Vein endothelial cell (primary cell): ENCODE results near the gene VSTM2L. TPM values are rescaled to one million over a fixed set of nuclear protein-coding genes. Genes with fewer than 3 reads are reported as not detected.

Experiments used
- total RNA-seq: library from RNA; depleted of rRNA; stranded (reverse); fragments of >200 nt; gene quantifications from 2 replicates; pipeline ENCODE4 v1.2.3, GENCODE V29; 2012

The VSTM2L gene
- 0.29 and 0.33 TPM in 2 replicates for total RNA-seq

DNA sequence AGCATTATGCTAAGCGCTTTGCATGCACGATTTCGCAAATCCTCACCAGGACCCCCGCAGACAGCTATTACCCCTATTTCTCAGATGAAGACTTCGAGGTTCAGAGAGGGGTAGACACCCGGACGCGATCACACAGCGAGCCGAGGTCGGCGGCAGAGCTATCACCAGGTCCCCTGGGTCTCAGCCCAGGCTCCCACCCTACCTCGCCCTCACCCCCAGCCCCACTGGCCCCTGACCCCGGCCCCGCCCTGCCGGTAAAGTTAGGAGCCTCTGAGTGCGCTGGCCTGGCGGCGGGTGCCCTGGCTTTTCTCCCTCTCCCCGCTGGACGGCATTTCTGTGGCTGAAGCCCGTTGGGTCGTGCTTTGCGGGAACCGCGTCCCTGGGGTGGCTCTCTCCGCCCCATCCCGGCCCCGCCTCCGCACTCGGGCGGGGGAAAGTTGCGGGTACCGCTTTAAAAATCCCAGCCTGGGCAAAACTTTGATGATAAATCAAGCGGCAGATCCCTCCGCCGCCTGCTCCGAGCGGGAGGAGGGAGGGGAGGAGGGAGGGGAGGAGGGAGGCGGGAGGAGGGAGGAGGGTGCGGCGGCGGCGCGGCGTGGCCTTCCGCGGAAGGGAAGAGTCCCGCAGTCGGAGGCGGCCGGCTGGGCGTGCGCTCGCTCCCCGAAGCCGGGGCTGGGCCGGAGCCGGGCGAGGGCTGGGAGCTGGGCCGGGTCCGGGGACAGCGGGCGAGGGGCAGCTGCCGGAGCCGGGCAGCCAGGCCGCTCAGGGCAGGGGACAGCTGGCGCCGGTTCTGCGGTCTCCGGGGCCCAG is at the start of gene VSTM2L:
Gene VSTM2L, plus strand, starts transcription at position 624 of the 810 bp plus-strand sequence. CDS start 224 bp downstream, outside the sequence.

Other genes starting within 250 kb of the VSTM2L start
- gene CTNNBL1, start 209.1 kb upstream of the VSTM2L start, total RNA-seq = 21.3 and 21.9 TPM in 2 replicates
- 18.9 and 19.4 TPM in 2 replicates for gene TTI1, start 130.3 kb downstream of the VSTM2L start, total RNA-seq
- gene RPRD1B, start 130.6 kb downstream of the VSTM2L start, total RNA-seq = 18.6 and 21.4 TPM in 2 replicates